Measurements from ENCODE around the gene DGKI. TPM values are rescaled to one million over a fixed set of nuclear protein-coding genes. Genes with fewer than 3 reads are reported as not detected.

Gene DGKI
- total and polyA plus RNA-seq, 10 donors, result 0.03 to 1.0 (median 0.45) TPM

DNA sequence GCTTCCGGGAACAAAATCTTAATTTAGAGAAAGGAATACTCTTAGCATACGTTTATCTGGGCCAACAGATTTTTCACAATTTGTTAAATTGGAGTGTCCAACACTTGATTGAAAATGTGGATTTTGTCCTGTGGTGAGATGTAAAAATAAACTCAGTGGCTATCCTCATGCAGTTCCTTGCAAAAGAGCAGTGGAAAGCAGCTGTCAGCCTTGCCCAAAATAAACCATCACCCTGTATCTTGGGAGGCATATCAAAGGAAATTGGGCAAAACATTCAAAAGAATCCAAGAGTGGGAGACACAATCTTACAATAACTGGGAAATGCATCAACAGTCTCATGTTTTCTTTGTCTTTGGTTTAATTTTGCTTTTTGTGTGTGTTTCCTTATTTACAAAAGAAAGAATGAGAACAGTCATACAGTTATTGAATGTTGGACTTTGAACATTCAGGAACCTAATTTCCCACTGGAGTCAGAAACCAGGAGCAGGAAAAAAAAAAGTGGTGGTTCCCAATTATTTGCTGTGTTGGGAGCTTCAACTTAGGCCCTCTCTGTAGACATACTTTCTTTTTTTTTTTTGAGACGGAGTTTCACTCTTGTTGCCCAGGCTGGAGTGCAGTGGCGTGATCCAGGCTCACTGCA, 44.4 kb upstream of the DGKI start:
- intact Hi-C loops (cut with DNase I; ENCODE audit: low total_unique reads), result no loop called here
- no peak overlapping the region for H3K4me3 ChIP-seq
- no peaks in the 10 kb centered on the region for H3K9me3 ChIP-seq
- peaks cover 0 to 4% (median 0%) of the 10 kb centered on the region in 6 donors for H3K4me1 ChIP-seq
- DNase-seq, result no peak
- peaks cover 0 to 97% (median 27%) of the 10 kb centered on the region in 6 donors for H3K36me3 ChIP-seq
- no peak for TF ChIP-seq POLR2AphosphoS5 (IDR thresholded peaks at IDR 0.05)
- TF ChIP-seq, protein P1, sequence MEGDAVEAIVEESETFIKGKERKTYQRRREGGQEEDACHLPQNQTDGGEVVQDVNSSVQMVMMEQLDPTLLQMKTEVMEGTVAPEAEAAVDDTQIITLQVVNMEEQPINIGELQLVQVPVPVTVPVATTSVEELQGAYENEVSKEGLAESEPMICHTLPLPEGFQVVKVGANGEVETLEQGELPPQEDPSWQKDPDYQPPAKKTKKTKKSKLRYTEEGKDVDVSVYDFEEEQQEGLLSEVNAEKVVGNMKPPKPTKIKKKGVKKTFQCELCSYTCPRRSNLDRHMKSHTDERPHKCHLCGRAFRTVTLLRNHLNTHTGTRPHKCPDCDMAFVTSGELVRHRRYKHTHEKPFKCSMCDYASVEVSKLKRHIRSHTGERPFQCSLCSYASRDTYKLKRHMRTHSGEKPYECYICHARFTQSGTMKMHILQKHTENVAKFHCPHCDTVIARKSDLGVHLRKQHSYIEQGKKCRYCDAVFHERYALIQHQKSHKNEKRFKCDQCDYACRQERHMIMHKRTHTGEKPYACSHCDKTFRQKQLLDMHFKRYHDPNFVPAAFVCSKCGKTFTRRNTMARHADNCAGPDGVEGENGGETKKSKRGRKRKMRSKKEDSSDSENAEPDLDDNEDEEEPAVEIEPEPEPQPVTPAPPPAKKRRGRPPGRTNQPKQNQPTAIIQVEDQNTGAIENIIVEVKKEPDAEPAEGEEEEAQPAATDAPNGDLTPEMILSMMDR (IDR thresholded peaks at IDR 0.05 in 8 of 11, conservative IDR thresholded peaks at IDR 0.05 in 3 of 11), result no peak
- H3K27ac ChIP-seq, result no peak overlapping the region
- 88 to 93% (median 93%) methylated on average over 4 of the region's 4 CpGs for WGBS, 5 donors
- H3K27me3 ChIP-seq (replicated peaks in 1 of 7), result no peaks in the 10 kb centered on the region

DNA sequence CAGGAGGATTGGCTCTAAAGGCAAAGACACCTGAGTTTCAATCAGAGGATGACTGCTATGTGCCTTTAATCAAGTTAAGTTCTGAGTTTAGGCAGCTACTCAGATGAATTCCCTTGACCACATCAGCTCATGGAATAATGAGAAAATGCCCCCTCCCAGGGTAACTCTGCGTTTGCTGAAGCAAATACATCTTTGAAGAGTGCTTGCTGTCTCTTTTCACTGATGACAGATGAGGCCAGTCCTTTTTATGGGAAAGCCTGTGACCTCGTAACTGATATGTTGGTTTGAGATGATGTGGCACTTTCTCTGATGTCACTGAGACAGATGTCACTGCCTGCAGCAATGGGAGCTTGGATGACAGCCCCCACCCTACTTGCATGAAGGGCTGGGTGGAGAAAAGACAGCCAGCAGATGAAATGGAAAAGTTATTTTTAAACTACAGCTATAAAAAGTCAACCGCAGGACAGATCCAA, 43.7 kb upstream of the DGKI start:
- 50 to 85% (median 78%) methylated on average over 3 of the region's 3 CpGs for WGBS, 5 donors
- Histone ChIP-seq H3K27me3 (replicated peaks in 1 of 7) (no peaks in the 10 kb centered on the region), H3K36me3 (peaks cover 0 to 95% (median 22%) of the 10 kb centered on the region in 6 donors), H3K4me3 (no peak overlapping the region), H3K27ac (no peak overlapping the region), H3K4me1 (no peaks in the 10 kb centered on the region), H3K9me3 (no peaks in the 10 kb centered on the region)
- TF ChIP-seq POLR2A (IDR thresholded peaks at IDR 0.05), result no peak
- no peak for TF ChIP-seq POLR2AphosphoS5 (IDR thresholded peaks at IDR 0.05)
- TF ChIP-seq, protein P1 (IDR thresholded peaks at IDR 0.05 in 8 of 11, conservative IDR thresholded peaks at IDR 0.05 in 3 of 11), result no peak
- intact Hi-C loops (cut with DNase I; ENCODE audit: low total_unique reads), result no loop called here
- DNase-seq, result no peak

DNA sequence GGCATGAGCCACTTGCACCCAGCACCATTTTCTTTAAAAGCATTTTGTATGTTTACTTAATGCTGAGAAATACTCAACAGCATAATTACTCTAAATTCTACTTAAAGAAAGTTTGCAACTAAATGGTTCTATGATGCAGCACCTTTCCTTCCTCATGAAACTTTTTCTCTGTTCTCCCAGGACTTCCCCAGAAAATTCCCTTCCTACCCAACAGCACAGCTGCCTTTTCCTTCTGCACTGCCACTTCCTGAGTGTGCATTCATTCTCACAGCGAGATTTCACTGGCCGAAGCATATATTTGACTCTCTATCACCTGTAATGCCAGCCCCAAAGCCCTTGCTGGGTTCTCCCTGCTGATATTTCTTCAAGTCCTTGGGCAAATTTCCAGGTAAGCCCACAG, 41.5 kb upstream of the DGKI start:
- no peak for DNase-seq
- no peak overlapping the region for H3K4me3 ChIP-seq
- H3K36me3 ChIP-seq, result peaks cover 0 to 95% (median 27%) of the 10 kb centered on the region in 6 donors
- H3K27ac ChIP-seq, result no peak overlapping the region
- no peaks in the 10 kb centered on the region for H3K9me3 ChIP-seq
- no peaks in the 10 kb centered on the region for H3K4me1 ChIP-seq
- TF ChIP-seq, protein P1 (IDR thresholded peaks at IDR 0.05 in 8 of 11, conservative IDR thresholded peaks at IDR 0.05 in 3 of 11), result no peak
- TF ChIP-seq POLR2AphosphoS5 (IDR thresholded peaks at IDR 0.05) (no peak), POLR2A (IDR thresholded peaks at IDR 0.05) (no peak)
- intact Hi-C loops (cut with DNase I; ENCODE audit: low total_unique reads), result no loop called here
- WGBS, 5 donors, result 74 to 87% (median 77%) methylated on average over 2 of the region's 2 CpGs
- no peaks in the 10 kb centered on the region for H3K27me3 ChIP-seq (replicated peaks in 1 of 7)

GRCh38 chr7:137886746-137887145, 40.0 kb upstream of the DGKI start:
- intact Hi-C loops (cut with DNase I; ENCODE audit: low total_unique reads), result no loop called here
- Histone ChIP-seq H3K36me3 (peaks cover 3 to 95% (median 40%) of the 10 kb centered on the region in 6 donors), H3K27ac (no peak overlapping the region), H3K9me3 (peaks cover 0 to 9% (median 5%) of the 10 kb centered on the region in 8 donors), H3K4me3 (no peak overlapping the region), H3K27me3 (replicated peaks in 1 of 7) (no peaks in the 10 kb centered on the region), H3K4me1 (no peaks in the 10 kb centered on the region)
- DNase-seq, result no peak
- TF ChIP-seq POLR2AphosphoS5 (IDR thresholded peaks at IDR 0.05), result no peak
- WGBS, 5 donors, result 81 to 93% (median 87%) methylated on average over 2 of the region's 2 CpGs

Measured in spleen (tissue), 11 donors.